HepG2 (cell line): ENCODE measurements around the gene EFS. TPM values are rescaled to one million over a fixed set of nuclear protein-coding genes. Genes with fewer than 3 reads are reported as not detected.
A peak's percentile ranks its signal among the peaks of the same experiment; 100 is the strongest.

ENCODE experiments used
- ATF7 ChIP-seq, 2 experiments: fragments of 450-650 bp in 1 of 2; sonication (generic) in 1 of 2; formaldehyde crosslinking in 1 of 2; IDR thresholded peaks; 2 replicates each; pipeline versions ENCODE4 v1.4.0 to v1.6.1; 2016 to 2020; ENCODE audit warnings: antibody characterized with exemption in 1 of 2, mild to moderate bottlenecking in 1 of 2, missing genetic modification reagents in 1 of 2
- FOXA1 ChIP-seq, 2 experiments: fragments of 450-650 bp in 1 of 2; sonication (generic) in 1 of 2; formaldehyde crosslinking in 1 of 2; IDR thresholded peaks; 2 replicates each; pipeline versions ENCODE4 v1.4.0 to v1.6.1; 2016 to 2020; ENCODE audit warnings: missing genetic modification reagents in 1 of 2
- IKZF1 ChIP-seq: fragments of 450-650 bp; IDR thresholded peaks from 2 replicates; pipeline ENCODE4 v1.7.1; 2016
- PHB2 ChIP-seq: fragments of 450-650 bp; IDR thresholded peaks from 2 replicates; pipeline ENCODE4 v1.6.1; 2018; ENCODE audit not compliant: partially characterized antibody
- SIN3B ChIP-seq: fragments of 150-350 bp; IDR thresholded peaks from 2 replicates; pipeline ENCODE4 v1.6.1; 2014; ENCODE audit warnings: low read length
- ZHX2 ChIP-seq, 2 experiments: sonication (generic) in 1 of 2; formaldehyde crosslinking in 1 of 2; IDR thresholded peaks; 2 replicates each; pipeline versions ENCODE4 v1.6.1 to v1.9.0; 2014 to 2022; ENCODE audit warnings: antibody characterized with exemption in 1 of 2, borderline replicate concordance in 1 of 2, inconsistent platforms in 1 of 2, low read depth in 1 of 2, missing genetic modification reagents in 1 of 2
- polyA plus RNA-seq, 8 experiments: library from polyadenylated mRNA; depleted of rRNA in 3 of 8; stranded (reverse) in 7 of 8; unstranded in 1 of 8; fragments of >200 nt; fragmentation: Illumina TruSeq in 4 of 8; extraction: Trizol in 4 of 8; gene quantifications; 2 replicates each; pipeline versions ENCODE4 v1.2.1 to v1.2.3, GENCODE V29; 2011 to 2016; ENCODE audit warnings: low read depth in 4 of 8, missing spikeins in 1 of 8, mixed read lengths in 1 of 8; ENCODE audit not compliant: insufficient read depth in 1 of 8
- total RNA-seq, 5 experiments: library from RNA; depleted of rRNA; stranded (reverse); fragments of >200 nt; fragmentation: Illumina TruSeq; extraction: Trizol; gene quantifications; 2 replicates each; pipeline ENCODE4 v1.2.3, GENCODE V29; 2016; ENCODE audit warnings: low read depth in 1 of 5

Gene EFS
- total and polyA plus RNA-seq, 2 of the 13 experiments (the other 11 are each of a cell fraction or from before 2014, with no cell fraction given), result not detected

DNA sequence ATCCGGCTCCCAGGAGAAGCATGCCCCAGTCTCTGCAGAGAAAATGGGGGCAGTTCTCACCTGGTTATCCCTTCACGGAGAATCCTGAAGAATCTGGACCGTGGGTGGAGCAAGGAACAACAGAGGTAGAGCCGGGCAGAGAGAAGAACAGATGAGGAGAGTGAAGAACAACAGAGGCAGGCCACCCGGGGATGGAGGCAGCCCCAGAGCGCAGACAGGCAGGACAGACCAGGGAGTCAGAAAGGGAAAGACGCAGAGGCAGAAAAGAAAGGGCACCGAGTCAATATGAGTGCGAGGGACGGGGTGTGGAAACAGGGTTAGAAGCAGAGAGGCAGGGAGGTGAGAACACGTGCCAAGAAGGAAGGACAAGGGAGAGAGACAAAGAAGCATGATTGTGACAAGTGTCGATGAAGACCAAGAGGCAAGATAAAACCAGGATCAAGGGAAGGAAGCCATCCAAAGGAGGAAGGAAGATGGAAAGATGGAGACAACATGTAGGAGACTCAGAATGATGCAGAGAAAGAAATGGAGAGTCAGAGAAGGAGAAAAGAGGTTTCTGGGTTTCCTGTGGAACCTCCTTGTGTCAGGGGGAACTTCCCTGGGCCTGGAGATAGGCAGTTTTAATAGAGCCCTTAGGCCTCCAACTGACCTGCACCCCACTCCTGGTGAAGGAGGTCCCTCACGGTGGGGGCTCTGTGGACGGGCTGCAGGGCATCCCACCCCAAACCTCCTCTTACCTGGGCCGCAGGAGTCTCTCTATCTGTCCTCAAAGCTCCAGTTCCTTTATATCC is 42.7 kb upstream of the EFS start, which contains the start of gene MYH6 (continued):
- no peak for TF ChIP-seq ZHX2 (IDR thresholded peaks at IDR 0.05; ENCODE audit: low read depth)
- no peak for TF ChIP-seq ZHX2 (CRISPR knock-in tag; IDR thresholded peaks at IDR 0.05; ENCODE audit: borderline replicate concordance)
- TF ChIP-seq SIN3B, result no peak
- 0 out of 2 replicates have a peak, but pooled peaks have one; percentile 23 for TF ChIP-seq FOXA1 (IDR thresholded peaks at IDR 0.05)
- no peak for TF ChIP-seq FOXA1 (CRISPR knock-in tag; IDR thresholded peaks at IDR 0.05)
- TF ChIP-seq PHB2, result peak; percentile 94
- TF ChIP-seq IKZF1, result peak; percentile 77; the same call in 1 of the 2 replicates
- TF ChIP-seq ATF7 (IDR thresholded peaks at IDR 0.05), result peak; percentile 10; the same call in 1 of the 2 replicates
- TF ChIP-seq ATF7 (CRISPR knock-in tag; IDR thresholded peaks at IDR 0.05), result no peak
- TF ChIP-seq, all 625 proteins: peak for 7
